Fibroblast of lung (primary cell): ENCODE data around the gene KCTD21. TPM values are rescaled to one million over a fixed set of nuclear protein-coding genes. Genes with fewer than 3 reads are reported as not detected.

ENCODE experiments used
- DNase-seq, 2 donors: peaks; one replicate each; pipeline versions ENCODE4 v3.0.0 to v3.0.0-alpha.2; 2010; ENCODE audit warnings: low read depth in 2 of 2
- H2AFZ ChIP-seq: 2 replicates; pipeline ENCODE4 v1.5.1; 2012; ENCODE audit warnings: low read length, control low read depth, inconsistent platforms
- H3K27ac ChIP-seq: 2 replicates; pipeline ENCODE4 v1.5.1; 2011; ENCODE audit warnings: low read length, control low read depth; ENCODE audit not compliant: insufficient read depth
- H3K27me3 ChIP-seq: 2 replicates; pipeline ENCODE4 v1.5.1; 2011; ENCODE audit warnings: mild to moderate bottlenecking, low read length; ENCODE audit not compliant: control insufficient read depth, insufficient read depth
- H3K36me3 ChIP-seq: 2 replicates; pipeline ENCODE4 v1.5.1; 2011; ENCODE audit warnings: low read length; ENCODE audit not compliant: control insufficient read depth, insufficient read depth
- H3K4me1 ChIP-seq: 2 replicates; pipeline ENCODE4 v1.5.1; 2011; ENCODE audit warnings: low read length; ENCODE audit not compliant: control insufficient read depth, insufficient read depth; ENCODE audit errors: extremely low read depth
- H3K4me2 ChIP-seq: 2 replicates; pipeline ENCODE4 v1.5.1; 2011; ENCODE audit warnings: low read length, control low read depth; ENCODE audit not compliant: insufficient read depth; ENCODE audit errors: extremely low read depth
- H3K4me3 ChIP-seq, 4 experiments: fragments of 200-600 bp in 1 of 4; sonication (generic) in 1 of 4; replicated peaks in 1 of 4; 2 replicates each; pipeline ENCODE4 v1.5.1; 2011 to 2016; ENCODE audit warnings: low read length in 4 of 4, low read depth in 3 of 4, mild to moderate bottlenecking in 3 of 4, control low read depth in 2 of 4, inconsistent platforms in 1 of 4, mixed read lengths in 1 of 4; ENCODE audit not compliant: insufficient read depth in 1 of 4; ENCODE audit errors: control extremely low read depth in 1 of 4
- H3K79me2 ChIP-seq: 2 replicates; pipeline ENCODE4 v1.5.1; 2012; ENCODE audit warnings: mild to moderate bottlenecking, low read length, inconsistent platforms; ENCODE audit not compliant: control insufficient read depth, insufficient read depth
- H3K9ac ChIP-seq: 2 replicates; pipeline ENCODE4 v1.5.1; 2011; ENCODE audit warnings: mild to moderate bottlenecking, low read length, control low read depth; ENCODE audit not compliant: insufficient read depth
- H3K9me3 ChIP-seq: 2 replicates; pipeline ENCODE4 v1.5.1; 2012; ENCODE audit warnings: low read depth, low read length; ENCODE audit not compliant: control insufficient read depth, insufficient read depth
- H4K20me1 ChIP-seq: 2 replicates; pipeline ENCODE4 v1.5.1; 2011; ENCODE audit warnings: low read length; ENCODE audit not compliant: control insufficient read depth, insufficient read depth; ENCODE audit errors: extremely low read depth
- CTCF ChIP-seq, 2 donors: IDR thresholded peaks in 1 of 2; conservative IDR thresholded peaks in 1 of 2; 1 replicate in 1 of 2; 2 replicates in 1 of 2; pipeline ENCODE4 v1.5.1; 2011 to 2012; ENCODE audit warnings: low read length in 2 of 2, control low read depth in 1 of 2, inconsistent platforms in 1 of 2, low read depth in 1 of 2, mild to moderate bottlenecking in 1 of 2
- EZH2 ChIP-seq: IDR thresholded peaks from 2 replicates; pipeline ENCODE4 v1.5.1; 2012; ENCODE audit warnings: low read length, control low read depth, mild to moderate bottlenecking; ENCODE audit errors: missing control alignments
- polyA plus RNA-seq, 2 donors: library from polyadenylated mRNA; depleted of rRNA in 1 of 2; stranded (reverse) in 1 of 2; unstranded in 1 of 2; fragments of >200 nt; gene quantifications; 2 replicates each; pipeline ENCODE4 v1.2.1, GENCODE V29; 2011 to 2012; ENCODE audit warnings: missing spikeins in 1 of 2
- total RNA-seq: library from RNA; depleted of rRNA; stranded (reverse); fragments of >200 nt; gene quantifications from 2 replicates; pipeline ENCODE4 v1.2.1, GENCODE V29; 2014

The KCTD21 gene
- total and polyA plus RNA-seq, 2 donors (not counting 1 experiment from before 2014, with no cell fraction given), result 8.1 to 15.9 TPM

- peak; percentile 41 to 65 for DNase-seq
- Histone ChIP-seq H2AFZ (no peak overlapping the region), H3K27me3 (no peaks in the 10 kb centered on the region), H3K4me2 (no peak overlapping the region), H3K79me2 (no peaks in the 10 kb centered on the region), H4K20me1 (no peaks in the 10 kb centered on the region), H3K9ac (no peak overlapping the region), H3K36me3 (peaks cover 2% of the 10 kb centered on the region), H3K27ac (no peak overlapping the region), H3K9me3 (no peaks in the 10 kb centered on the region), H3K4me3 (no peak overlapping the region), H3K4me1 (no peaks in the 10 kb centered on the region)
- TF ChIP-seq CTCF (conservative IDR thresholded peaks at IDR 0.05 in 1 of 2, IDR thresholded peaks at IDR 0.05 in 1 of 2; ENCODE audit: low read depth in 1 of 2, low read length in 2 of 2) (peak; percentile 40 to 60), EZH2 (no peak)
Observed at GRCh38 chr11:78228467-78228866, 40.0 kb upstream of the KCTD21 start.

DNA sequence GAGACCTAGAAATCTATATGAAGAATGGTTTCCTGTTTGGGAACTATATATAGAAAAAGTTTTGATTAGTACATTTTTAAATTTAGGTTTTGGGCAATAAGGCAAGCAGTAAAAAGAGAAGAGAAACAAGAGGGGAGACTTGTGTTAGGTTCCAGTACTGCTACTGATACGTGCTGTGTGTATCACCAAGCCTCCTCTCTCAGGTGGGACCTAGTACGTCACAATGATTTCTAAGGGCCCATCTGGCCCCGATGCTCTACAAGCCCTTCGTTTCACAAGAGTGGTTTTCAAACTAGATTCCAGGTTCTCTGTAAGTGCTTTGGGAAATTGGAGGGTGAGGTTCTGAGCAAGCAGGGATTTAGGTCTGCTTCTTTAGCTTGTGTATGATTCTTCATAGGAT is 39.5 kb upstream of the KCTD21 start:
- H3K4me1 ChIP-seq, result no peaks in the 10 kb centered on the region
- H3K27me3 ChIP-seq, result no peaks in the 10 kb centered on the region
- H2AFZ ChIP-seq, result no peak overlapping the region
- H3K9ac ChIP-seq, result no peak overlapping the region
- no peaks in the 10 kb centered on the region for H3K9me3 ChIP-seq
- H3K4me3 ChIP-seq, result no peak overlapping the region
- no peaks in the 10 kb centered on the region for H4K20me1 ChIP-seq
- peaks cover 2% of the 10 kb centered on the region for H3K36me3 ChIP-seq
- no peaks in the 10 kb centered on the region for H3K79me2 ChIP-seq
- no peak for DNase-seq
- H3K4me2 ChIP-seq, result no peak overlapping the region
- H3K27ac ChIP-seq, result no peak overlapping the region
- TF ChIP-seq CTCF (conservative IDR thresholded peaks at IDR 0.05 in 1 of 2, IDR thresholded peaks at IDR 0.05 in 1 of 2; ENCODE audit: low read depth in 1 of 2, low read length in 2 of 2), result no peak
- TF ChIP-seq EZH2, result no peak

- H3K36me3 ChIP-seq, result peaks cover 2% of the 10 kb centered on the region
- TF ChIP-seq EZH2 (no peak), CTCF (conservative IDR thresholded peaks at IDR 0.05 in 1 of 2, IDR thresholded peaks at IDR 0.05 in 1 of 2; ENCODE audit: low read depth in 1 of 2, low read length in 2 of 2) (no peak)
- no peak for DNase-seq
- no peaks in the 10 kb centered on the region for H3K9me3 ChIP-seq
- no peak overlapping the region for H2AFZ ChIP-seq
- no peaks in the 10 kb centered on the region for H4K20me1 ChIP-seq
- H3K4me3 ChIP-seq, result no peak overlapping the region
- H3K4me2 ChIP-seq, result no peak overlapping the region
- no peaks in the 10 kb centered on the region for H3K79me2 ChIP-seq
- H3K27me3 ChIP-seq, result no peaks in the 10 kb centered on the region
- H3K4me1 ChIP-seq, result no peaks in the 10 kb centered on the region
- H3K27ac ChIP-seq, result no peak overlapping the region
- H3K9ac ChIP-seq, result no peak overlapping the region
Observed at GRCh38 chr11:78226684-78227680, 38.6 kb upstream of the KCTD21 start.
